Skeletal muscle tissue (tissue), 4 donors: ENCODE measurements around the gene TBC1D1. TPM values are rescaled to one million over a fixed set of nuclear protein-coding genes. Genes with fewer than 3 reads are reported as not detected.
A peak's percentile ranks its signal among the peaks of the same experiment; 100 is the strongest.

Experiments
- H3K27ac ChIP-seq: one replicate; pipeline ENCODE4 v1.7.0; 2013; ENCODE audit warnings: mild to moderate bottlenecking, low read depth, low read length, inconsistent platforms
- H3K27me3 ChIP-seq, 3 donors: one replicate each; pipeline ENCODE4 v1.7.0; 2013; ENCODE audit warnings: low read length in 3 of 3; ENCODE audit not compliant: control insufficient read depth in 3 of 3, insufficient read depth in 3 of 3
- H3K36me3 ChIP-seq, 3 donors: one replicate each; pipeline ENCODE4 v1.7.0; 2013; ENCODE audit warnings: low read length in 3 of 3; ENCODE audit not compliant: control insufficient read depth in 3 of 3, insufficient read depth in 3 of 3
- H3K4me1 ChIP-seq, 3 donors: one replicate each; pipeline ENCODE4 v1.7.0; 2013; ENCODE audit warnings: low read length in 3 of 3, mild to moderate bottlenecking in 3 of 3; ENCODE audit not compliant: control insufficient read depth in 3 of 3, insufficient read depth in 3 of 3
- H3K4me3 ChIP-seq, 3 donors: one replicate each; pipeline ENCODE4 v1.7.0; 2013; ENCODE audit warnings: low read length in 3 of 3
- H3K9ac ChIP-seq, 3 donors: one replicate each; pipeline ENCODE4 v1.7.0; 2013; ENCODE audit warnings: low read length in 3 of 3, mild to moderate bottlenecking in 3 of 3, moderate library complexity in 2 of 3, low read depth in 1 of 3
- H3K9me3 ChIP-seq, 3 donors: one replicate each; pipeline ENCODE4 v1.7.0; 2013; ENCODE audit warnings: low read length in 3 of 3; ENCODE audit not compliant: control insufficient read depth in 3 of 3
- total RNA-seq: library from RNA; depleted of rRNA; stranded (reverse); fragments of >200 nt; gene quantifications from one replicate; pipeline ENCODE4 v1.2.3, GENCODE V29; 2014
- donor health status: Osteomylitis.

The TBC1D1 gene
- total RNA-seq, 1 donor from 2014 or later, result 54.3 TPM

- Histone ChIP-seq H3K9me3 (peaks cover 0 to 3% (median 0%) of the 10 kb centered on the region in 3 donors), H3K36me3 (no peaks in the 10 kb centered on the region), H3K4me1 (peaks cover 3 to 10% (median 4%) of the 10 kb centered on the region in 3 donors), H3K27ac (no peak overlapping the region), H3K4me3 (no peak overlapping the region), H3K27me3 (no peaks in the 10 kb centered on the region), H3K9ac (no peak overlapping the region)
Measured at GRCh38 chr4:38164346-38164745, 273.5 kb downstream of the TBC1D1 start.

GRCh38 chr4:38166082-38166481 lies 275.2 kb downstream of the TBC1D1 start:
- H3K4me3 ChIP-seq, result no peak overlapping the region
- H3K4me1 ChIP-seq, result peaks cover 0 to 3% (median 3%) of the 10 kb centered on the region in 3 donors
- no peaks in the 10 kb centered on the region for H3K36me3 ChIP-seq
- no peak overlapping the region for H3K27ac ChIP-seq
- H3K9me3 ChIP-seq, result peaks cover 0 to 3% (median 0%) of the 10 kb centered on the region in 3 donors
- H3K9ac ChIP-seq, result no peak overlapping the region
- H3K27me3 ChIP-seq, result no peaks in the 10 kb centered on the region

GRCh38 chr4:38166768-38167167 lies 275.9 kb downstream of the TBC1D1 start:
- Histone ChIP-seq H3K27ac (no peak overlapping the region), H3K27me3 (no peaks in the 10 kb centered on the region), H3K4me3 (no peak overlapping the region), H3K9me3 (peaks cover 0 to 3% (median 0%) of the 10 kb centered on the region in 3 donors), H3K36me3 (no peaks in the 10 kb centered on the region), H3K4me1 (peaks cover 0 to 3% (median 3%) of the 10 kb centered on the region in 3 donors), H3K9ac (no peak overlapping the region)

GRCh38 chr4:38167973-38168372 lies 277.1 kb downstream of the TBC1D1 start:
- Histone ChIP-seq H3K36me3 (no peaks in the 10 kb centered on the region), H3K27me3 (no peaks in the 10 kb centered on the region), H3K9ac (no peak overlapping the region), H3K4me1 (no peaks in the 10 kb centered on the region), H3K4me3 (no peak overlapping the region), H3K9me3 (peaks cover 0 to 3% (median 0%) of the 10 kb centered on the region in 3 donors), H3K27ac (no peak overlapping the region)

- H3K27ac ChIP-seq, result no peak overlapping the region
- no peak overlapping the region for H3K4me3 ChIP-seq
- H3K9ac ChIP-seq, result no peak overlapping the region
- H3K27me3 ChIP-seq, result no peaks in the 10 kb centered on the region
- peaks cover 0 to under 1% (median 0%) of the 10 kb centered on the region in 3 donors for H3K9me3 ChIP-seq
- no peaks in the 10 kb centered on the region for H3K36me3 ChIP-seq
- H3K4me1 ChIP-seq, result no peaks in the 10 kb centered on the region
Measured at GRCh38 chr4:38169524-38169923, 278.6 kb downstream of the TBC1D1 start.

GRCh38 chr4:38170338-38171169 lies 279.7 kb downstream of the TBC1D1 start:
- no peak overlapping the region for H3K27ac ChIP-seq
- no peak overlapping the region for H3K9ac ChIP-seq

GRCh38 chr4:38172078-38172477 lies 281.2 kb downstream of the TBC1D1 start:
- Histone ChIP-seq H3K4me3 (no peak overlapping the region), H3K36me3 (no peaks in the 10 kb centered on the region), H3K27me3 (no peaks in the 10 kb centered on the region), H3K9ac (no peak overlapping the region), H3K9me3 (no peaks in the 10 kb centered on the region), H3K4me1 (peaks cover 0 to 1% (median under 1%) of the 10 kb centered on the region in 3 donors), H3K27ac (no peak overlapping the region)

More at GRCh38 chr4:38170338-38171169, 279.7 kb downstream of the TBC1D1 start:
- no peaks in the 10 kb centered on the region for H3K9me3 ChIP-seq
- no peaks in the 10 kb centered on the region for H3K36me3 ChIP-seq
- H3K4me1 ChIP-seq, result no peaks in the 10 kb centered on the region
- no peaks in the 10 kb centered on the region for H3K27me3 ChIP-seq
- H3K4me3 ChIP-seq, result no peak overlapping the region

- Histone ChIP-seq H3K27me3 (no peaks in the 10 kb centered on the region), H3K9ac (no peak overlapping the region), H3K9me3 (no peaks in the 10 kb centered on the region), H3K27ac (peak overlapping the region; percentile 67), H3K4me1 (peaks cover 4 to 16% (median 10%) of the 10 kb centered on the region in 3 donors), H3K4me3 (no peak overlapping the region), H3K36me3 (no peaks in the 10 kb centered on the region)
Measured at GRCh38 chr4:38173935-38174518, 283.1 kb downstream of the TBC1D1 start.

- peaks cover 4 to 16% (median 10%) of the 10 kb centered on the region in 3 donors for H3K4me1 ChIP-seq
- no peak overlapping the region for H3K9ac ChIP-seq
- H3K27me3 ChIP-seq, result no peaks in the 10 kb centered on the region
- H3K36me3 ChIP-seq, result no peaks in the 10 kb centered on the region
- no peak overlapping the region for H3K4me3 ChIP-seq
- H3K27ac ChIP-seq, result peak overlapping the region; percentile 67
- H3K9me3 ChIP-seq, result no peaks in the 10 kb centered on the region
Measured at GRCh38 chr4:38174801-38175200, 283.9 kb downstream of the TBC1D1 start.

GRCh38 chr4:38176165-38176564 lies 285.3 kb downstream of the TBC1D1 start:
- H3K27me3 ChIP-seq, result no peaks in the 10 kb centered on the region
- H3K4me3 ChIP-seq, result no peak overlapping the region
- H3K9ac ChIP-seq, result no peak overlapping the region
- H3K4me1 ChIP-seq, result peaks cover 4 to 16% (median 10%) of the 10 kb centered on the region in 3 donors
- H3K36me3 ChIP-seq, result no peaks in the 10 kb centered on the region
- H3K27ac ChIP-seq, result peak overlapping the region; percentile 29
- H3K9me3 ChIP-seq, result no peaks in the 10 kb centered on the region
